ENCODE measurements around the gene USP6.
A peak's percentile ranks its signal among the peaks of the same experiment; 100 is the strongest.
"Not testable (repeated sequence)": the region's sequence is repeated elsewhere in the genome, so short reads cannot be mapped to it uniquely, and the experiment has no call there.

USP6 gene

GRCh38 chr17:5136580-5137412 lies 21.0 kb downstream of the USP6 start:
- DNase-seq: not testable (repeated sequence)

GRCh38 chr17:5137511-5138197 lies 21.8 kb downstream of the USP6 start:
- DNase-seq: not testable (repeated sequence)

DNA sequence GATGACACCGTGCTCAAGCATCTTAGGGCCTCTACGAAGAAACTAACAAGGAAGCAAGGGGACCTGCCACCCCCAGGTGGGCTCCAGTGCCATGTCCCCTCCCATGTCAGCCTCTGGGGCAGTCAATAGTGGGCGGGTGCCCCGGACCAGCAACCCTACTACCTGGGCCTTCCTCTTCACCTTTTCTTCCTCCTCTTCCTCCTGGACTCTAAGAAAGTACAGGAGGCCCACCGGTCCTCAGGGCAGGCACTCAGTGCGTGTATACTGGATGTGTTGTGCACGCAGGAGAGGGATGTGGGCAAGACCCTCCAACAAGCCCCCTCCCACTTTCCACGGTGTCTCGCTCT lies 22.3 kb downstream of the USP6 start:
- not testable (repeated sequence) for DNase-seq

DNA sequence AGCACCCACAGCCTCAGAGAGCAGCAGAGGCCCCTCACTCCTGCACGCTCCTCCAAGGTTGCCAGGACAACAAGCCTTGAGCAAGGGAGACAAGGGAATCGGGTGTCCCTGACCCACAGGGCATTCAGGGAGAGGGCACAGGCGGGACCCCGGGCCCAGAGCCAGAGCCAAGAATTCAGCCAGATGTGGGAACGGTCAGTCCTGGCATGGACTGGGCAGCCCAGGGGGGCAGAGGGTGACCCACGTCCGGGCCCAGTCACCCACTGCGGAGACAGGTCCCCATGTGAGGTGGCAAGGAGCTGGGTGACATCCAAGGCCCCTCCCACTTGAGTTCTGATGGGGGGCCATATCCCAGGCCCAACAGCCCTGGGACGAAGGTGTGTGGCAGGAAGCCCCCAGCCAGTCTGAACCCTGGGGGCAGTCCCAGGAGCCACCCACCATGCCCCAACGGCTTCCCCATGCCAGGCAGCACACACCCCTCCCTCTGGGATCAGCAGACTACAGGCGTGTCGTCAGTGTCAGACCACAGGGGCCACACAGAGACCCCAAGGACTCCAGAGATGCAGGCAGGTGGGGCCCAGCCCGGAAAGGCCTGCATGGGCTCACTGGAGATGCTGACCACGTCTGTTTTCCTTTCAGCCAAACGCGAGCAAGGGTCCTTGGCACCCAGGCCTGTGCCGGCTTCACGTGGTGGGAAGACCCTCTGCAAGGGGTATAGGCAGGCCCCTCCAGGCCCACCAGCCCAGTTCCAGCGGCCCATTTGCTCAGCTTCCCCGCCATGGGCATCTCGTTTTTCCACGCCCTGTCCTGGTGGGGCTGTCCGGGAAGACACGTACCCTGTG lies 23.0 kb downstream of the USP6 start:
- DNase-seq: no peak

- DNase-seq: no peak
Measured at GRCh38 chr17:5139458-5139732, 23.6 kb downstream of the USP6 start.

DNA sequence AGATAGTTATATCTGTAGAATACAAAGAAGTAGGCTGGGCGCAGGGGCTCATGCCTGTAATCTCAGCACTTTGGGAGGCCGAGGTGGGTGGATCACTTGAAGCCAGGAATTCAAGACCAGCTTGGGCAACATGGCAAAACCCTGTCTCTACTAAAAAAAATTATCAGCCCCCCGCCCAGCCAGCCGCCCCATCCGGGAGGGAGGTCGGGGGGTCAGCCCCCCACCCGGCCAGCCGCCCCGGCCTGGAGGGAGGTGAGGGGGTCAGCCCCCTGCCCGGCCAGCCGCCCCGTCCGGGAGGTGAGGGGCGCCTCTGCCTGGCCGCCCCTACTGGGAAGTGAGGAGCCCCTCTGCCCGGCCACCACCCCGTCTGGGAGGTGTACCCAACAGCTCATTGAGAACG lies 27.0 kb downstream of the USP6 start:
- DNase-seq: not testable (repeated sequence)

GRCh38 chr17:5146122-5146521 lies 30.3 kb downstream of the USP6 start:
- not testable (repeated sequence) for DNase-seq

- not testable (repeated sequence) for DNase-seq
Measured at GRCh38 chr17:5160702-5161101, 44.9 kb downstream of the USP6 start.

DNA sequence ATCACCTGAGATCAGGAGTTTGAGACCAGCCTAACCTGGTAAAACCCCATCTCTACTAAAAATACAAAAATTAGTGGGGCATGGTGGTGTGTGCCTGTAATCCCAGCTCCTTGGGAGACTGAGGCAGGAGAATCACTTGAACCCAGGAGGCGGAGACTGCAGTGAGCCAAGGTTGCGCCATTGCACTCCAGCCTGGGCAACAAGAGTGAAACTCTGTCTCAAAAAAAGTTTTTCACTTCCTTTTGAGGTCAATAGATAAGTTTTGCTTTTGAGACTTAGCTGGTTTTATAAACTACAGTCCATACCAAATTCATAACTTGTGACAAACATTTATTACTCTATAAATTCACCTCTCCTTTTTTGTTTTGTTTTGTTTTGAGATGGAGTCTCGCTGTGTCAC lies 46.0 kb downstream of the USP6 start:
- not testable (repeated sequence) for DNase-seq

- DNase-seq: no peak
Measured at GRCh38 chr17:5164436-5164835, 48.6 kb downstream of the USP6 start.

GRCh38 chr17:5165791-5166564 lies 50.1 kb downstream of the USP6 start:
- DNase-seq: not testable (repeated sequence)

GRCh38 chr17:5175027-5175426 lies 59.2 kb downstream of the USP6 start:
- DNase-seq: not testable (repeated sequence)

GRCh38 chr17:5179003-5179402 lies 63.2 kb downstream of the USP6 start:
- no peak for DNase-seq

- DNase-seq: no peak
Measured at GRCh38 chr17:5181509-5182305, 65.9 kb downstream of the USP6 start.

GRCh38 chr17:5182597-5183409 lies 67.0 kb downstream of the USP6 start:
- DNase-seq: no peak

DNA sequence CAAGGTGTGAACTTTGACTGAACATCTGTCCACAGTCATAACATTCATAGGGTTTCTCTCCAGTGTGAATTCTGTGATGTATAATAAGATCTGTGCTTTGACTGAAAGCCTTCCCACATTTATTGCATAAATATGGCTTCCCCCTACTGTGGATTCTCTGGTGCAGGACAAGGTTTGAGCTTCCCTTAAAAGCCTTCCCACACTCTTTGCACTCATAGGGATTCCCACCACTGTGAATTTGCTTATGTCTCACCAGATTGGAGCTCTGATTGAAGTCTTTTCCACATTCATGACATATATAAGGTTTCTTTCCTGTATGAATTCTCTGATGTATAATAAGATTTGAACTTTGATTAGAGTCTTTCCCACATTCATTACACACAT lies 67.6 kb downstream of the USP6 start:
- no peak for DNase-seq

DNA sequence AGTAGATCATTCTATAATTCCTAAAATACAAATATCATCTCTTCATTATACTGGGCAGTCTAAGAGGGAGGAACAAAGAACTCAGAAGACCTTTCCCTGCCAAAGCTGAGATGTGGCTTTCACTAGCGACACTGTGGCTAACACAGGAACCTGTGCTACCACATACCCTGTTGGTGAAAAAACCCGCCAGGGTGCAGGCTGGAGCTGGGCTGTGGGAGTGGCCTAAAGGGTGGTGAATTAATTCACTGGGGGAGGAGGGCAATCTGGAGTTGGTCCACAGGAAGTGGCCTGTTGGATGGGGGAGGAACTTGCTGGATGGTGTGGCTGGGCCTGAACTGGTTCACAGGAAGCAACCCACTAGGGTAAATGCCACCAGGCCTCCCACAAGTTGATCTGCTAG lies 68.5 kb downstream of the USP6 start:
- DNase-seq: no peak

DNA sequence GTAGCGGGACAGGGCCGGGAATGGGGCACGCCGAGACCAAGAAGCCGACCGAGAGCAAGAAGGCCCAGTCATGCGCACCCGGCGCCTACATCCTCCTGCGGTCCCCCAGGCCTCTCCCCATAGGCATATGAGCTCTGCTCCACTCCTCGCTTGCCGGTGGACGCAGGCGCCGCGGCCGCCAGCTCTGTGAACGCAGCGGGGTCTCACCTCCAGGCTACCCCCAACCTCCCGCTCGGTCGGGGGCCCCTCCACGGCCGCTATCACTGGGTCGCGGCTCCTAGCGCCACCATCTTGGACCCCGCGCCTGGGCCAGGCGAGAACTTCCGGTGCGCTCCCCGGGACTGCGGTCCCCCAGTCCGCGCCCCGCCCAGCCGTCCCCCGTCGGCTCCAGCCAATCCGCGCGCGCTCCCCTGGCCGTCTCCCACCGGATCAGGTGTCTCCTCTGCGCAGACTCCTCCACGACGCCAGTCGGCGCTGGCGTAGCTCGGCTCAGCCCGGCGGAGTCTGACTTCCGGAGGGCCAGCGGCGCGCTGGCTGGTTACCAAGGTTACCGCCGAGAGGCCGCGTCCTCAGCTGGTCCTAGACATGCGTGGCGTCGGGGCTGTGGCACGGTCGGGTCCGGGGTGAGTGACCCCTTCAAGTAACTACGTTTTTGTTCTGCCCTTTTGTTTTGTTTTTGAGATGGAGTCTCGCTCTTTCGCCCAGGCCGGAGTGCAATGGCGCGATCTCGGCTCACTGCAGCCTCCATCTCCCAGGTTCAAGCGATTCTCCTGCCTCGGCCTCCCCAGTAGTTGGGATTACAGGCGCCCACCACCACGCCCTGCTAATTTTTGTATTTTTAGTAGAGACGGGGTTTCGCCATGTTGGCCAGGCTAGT lies 75.9 kb downstream of the USP6 start, which contains the start of gene ZNF594:
TSS of gene ZNF594 (minus strand) at position 328 of the 877 bp plus-strand sequence. CDS start 7,612 bp downstream, outside the sequence.
- peak; percentile 98 for DNase-seq

GRCh38 chr17:5194346-5194745 lies 78.5 kb downstream of the USP6 start:
- DNase-seq: no peak

DNA sequence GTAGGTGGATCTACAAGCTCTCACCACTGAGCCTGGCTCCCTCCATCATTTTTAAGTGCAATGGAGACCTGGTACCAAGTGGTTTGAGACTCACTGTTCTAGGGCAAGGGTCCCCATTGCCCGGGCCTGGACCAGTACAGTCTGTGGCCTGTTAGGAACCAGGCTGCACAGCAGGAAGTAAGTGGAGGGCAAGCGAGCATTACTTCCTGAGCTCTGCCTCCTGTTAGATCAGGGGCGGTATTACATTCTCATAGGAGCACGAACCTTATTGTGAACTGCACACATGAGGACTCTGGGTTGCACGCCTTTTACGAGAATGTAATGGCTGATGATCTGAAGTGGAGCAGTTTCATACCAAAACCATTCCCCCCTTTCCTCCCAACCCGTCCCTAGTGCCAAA lies 82.6 kb downstream of the USP6 start:
- no peak for DNase-seq

Data from stimulated activated CD4-positive, alpha-beta T cell treated with anti-CD3 and anti-CD28 coated beads, Interleukin-4, amount 100 ng/mL, for 1 hour (primary cell).